ENCODE measurements around the gene AP2A2.

The AP2A2 gene

GRCh38 chr11:1026641-1027482 lies 101.2 kb downstream of the AP2A2 start:
- in situ Hi-C loops (cut with HindIII; ENCODE audit: low pct_unique_long_range_greater_than_20kb, low sequenced_read_pairs): no loop called here
- no peak for TF ChIP-seq JUND (IDR thresholded peaks at IDR 0.05; ENCODE audit: low read depth)
- no peak for DNase-seq (ENCODE audit: low read depth in 1 of 2, low spot score in 1 of 2)

- DNase-seq (ENCODE audit: low read depth in 1 of 2, low spot score in 1 of 2): no peak
Observed at GRCh38 chr11:1027483-1028290, 102.0 kb downstream of the AP2A2 start.

GRCh38 chr11:1028291-1028540 lies 102.5 kb downstream of the AP2A2 start:
- DNase-seq (ENCODE audit: low read depth in 1 of 2, low spot score in 1 of 2): no peak
- TF ChIP-seq JUND (IDR thresholded peaks at IDR 0.05; ENCODE audit: low read depth): no peak
- in situ Hi-C loops (cut with HindIII; ENCODE audit: low pct_unique_long_range_greater_than_20kb, low sequenced_read_pairs): no loop called here

More at GRCh38 chr11:1027483-1028290, 102.0 kb downstream of the AP2A2 start:
- no peak for TF ChIP-seq JUND (IDR thresholded peaks at IDR 0.05; ENCODE audit: low read depth)
- in situ Hi-C loops (cut with HindIII; ENCODE audit: low pct_unique_long_range_greater_than_20kb, low sequenced_read_pairs): no loop called here

- in situ Hi-C loops (cut with HindIII; ENCODE audit: low pct_unique_long_range_greater_than_20kb, low sequenced_read_pairs): no loop called here
- TF ChIP-seq JUND (IDR thresholded peaks at IDR 0.05; ENCODE audit: low read depth): no peak
- no peak for DNase-seq (ENCODE audit: low read depth in 1 of 2, low spot score in 1 of 2)
Observed at GRCh38 chr11:1028616-1029015, 102.9 kb downstream of the AP2A2 start.

- DNase-seq (ENCODE audit: low read depth in 1 of 2, low spot score in 1 of 2): no peak
- in situ Hi-C loops (cut with HindIII; ENCODE audit: low pct_unique_long_range_greater_than_20kb, low sequenced_read_pairs): no loop called here
- no peak for TF ChIP-seq JUND (IDR thresholded peaks at IDR 0.05; ENCODE audit: low read depth)
Observed at GRCh38 chr11:1029051-1029450, 103.4 kb downstream of the AP2A2 start.

- TF ChIP-seq JUND (IDR thresholded peaks at IDR 0.05; ENCODE audit: low read depth): no peak
- no peak for DNase-seq (ENCODE audit: low read depth in 1 of 2, low spot score in 1 of 2)
- in situ Hi-C loops (cut with HindIII; ENCODE audit: low pct_unique_long_range_greater_than_20kb, low sequenced_read_pairs): no loop called here
Observed at GRCh38 chr11:1029654-1030053, 104.0 kb downstream of the AP2A2 start.

GRCh38 chr11:1030086-1030485 lies 104.4 kb downstream of the AP2A2 start:
- in situ Hi-C loops (cut with HindIII; ENCODE audit: low pct_unique_long_range_greater_than_20kb, low sequenced_read_pairs): no loop called here
- no peak for DNase-seq (ENCODE audit: low read depth in 1 of 2, low spot score in 1 of 2)
- no peak for TF ChIP-seq JUND (IDR thresholded peaks at IDR 0.05; ENCODE audit: low read depth)

GRCh38 chr11:1030556-1030955 lies 104.9 kb downstream of the AP2A2 start:
- in situ Hi-C loops (cut with HindIII; ENCODE audit: low pct_unique_long_range_greater_than_20kb, low sequenced_read_pairs): no loop called here
- no peak for DNase-seq (ENCODE audit: low read depth in 1 of 2, low spot score in 1 of 2)
- no peak for TF ChIP-seq JUND (IDR thresholded peaks at IDR 0.05; ENCODE audit: low read depth)

- DNase-seq (ENCODE audit: low read depth in 1 of 2, low spot score in 1 of 2): no peak
- in situ Hi-C loops (cut with HindIII; ENCODE audit: low pct_unique_long_range_greater_than_20kb, low sequenced_read_pairs): no loop called here
- no peak for TF ChIP-seq JUND (IDR thresholded peaks at IDR 0.05; ENCODE audit: low read depth)
Observed at GRCh38 chr11:1031121-1031899, 105.6 kb downstream of the AP2A2 start.

GRCh38 chr11:1032310-1032891 lies 106.7 kb downstream of the AP2A2 start:
- no peak for DNase-seq (ENCODE audit: low read depth in 1 of 2, low spot score in 1 of 2)
- no peak for TF ChIP-seq JUND (IDR thresholded peaks at IDR 0.05; ENCODE audit: low read depth)
- in situ Hi-C loops (cut with HindIII; ENCODE audit: low pct_unique_long_range_greater_than_20kb, low sequenced_read_pairs): no loop called here

- no peak for TF ChIP-seq JUND (IDR thresholded peaks at IDR 0.05; ENCODE audit: low read depth)
- no peak for DNase-seq (ENCODE audit: low read depth in 1 of 2, low spot score in 1 of 2)
- in situ Hi-C loops (cut with HindIII; ENCODE audit: low pct_unique_long_range_greater_than_20kb, low sequenced_read_pairs): no loop called here
Observed at GRCh38 chr11:1033016-1033798, 107.5 kb downstream of the AP2A2 start.

GRCh38 chr11:1034001-1034400 lies 108.3 kb downstream of the AP2A2 start:
- TF ChIP-seq JUND (IDR thresholded peaks at IDR 0.05; ENCODE audit: low read depth): no peak
- in situ Hi-C loops (cut with HindIII; ENCODE audit: low pct_unique_long_range_greater_than_20kb, low sequenced_read_pairs): no loop called here
- DNase-seq (ENCODE audit: low read depth in 1 of 2, low spot score in 1 of 2): peak in 1 of 2 experiments; percentile 9
